HEK293 (cell line): ENCODE measurements around the gene CFAP53.

Experiments used
- CTCF ChIA-PET: fragments of 350-600 bp; formaldehyde crosslinking; extraction: SDS; loops from one replicate; lab custom pipeline; 2021; ENCODE audit warnings: antibody characterized with exemption; lab: Yijun Ruan, JAX
- POLR2A ChIA-PET: fragments of 300-600 bp; formaldehyde crosslinking; extraction: SDS; loops from one replicate; lab custom pipeline; 2020; ENCODE audit warnings: antibody characterized with exemption, inconsistent platforms; lab: Yijun Ruan, JAX
- H3K27ac ChIP-seq: fragments of 200-500 bp; sonication (Bioruptor generic); 2 replicates; pipeline ENCODE4 v1.5.1; 2014; ENCODE audit warnings: low read depth, low read length, control low read depth, inconsistent platforms; ENCODE audit errors: extremely low read depth
- H3K36me3 ChIP-seq, 2 experiments: fragments of 200-500 bp in 1 of 2; sonication (Bioruptor generic) in 1 of 2; 1 replicate in 1 of 2; 2 replicates in 1 of 2; pipeline ENCODE4 v1.5.1; 2014 to 2017; ENCODE audit warnings: inconsistent platforms in 2 of 2, low read length in 2 of 2; ENCODE audit not compliant: control insufficient read depth in 2 of 2, insufficient read depth in 1 of 2
- H3K4me1 ChIP-seq: fragments of 200-500 bp; sonication (Bioruptor generic); 2 replicates; pipeline ENCODE4 v1.5.1; 2014; ENCODE audit warnings: mild to moderate bottlenecking, low read length, inconsistent platforms; ENCODE audit not compliant: control insufficient read depth, insufficient read depth
- H3K4me3 ChIP-seq: 2 replicates; pipeline ENCODE4 v1.5.1; 2011; ENCODE audit warnings: low read depth, mild to moderate bottlenecking, control low read depth, low read length, moderate library complexity
- H3K9me3 ChIP-seq: fragments of 200-500 bp; sonication (Bioruptor generic); 2 replicates; pipeline ENCODE4 v1.5.1; 2014; ENCODE audit warnings: low read depth, low read length, inconsistent platforms; ENCODE audit not compliant: control insufficient read depth, insufficient read depth
- BCL11B ChIP-seq: fragments of 450-650 bp; formaldehyde crosslinking; IDR thresholded peaks from 2 replicates; pipeline ENCODE4 v1.5.1; 2016; ENCODE audit warnings: low read depth, missing biosample characterization, missing genetic modification characterization
- EGR2 ChIP-seq: fragments of 450-650 bp; formaldehyde crosslinking; IDR thresholded peaks from 2 replicates; pipeline ENCODE4 v1.5.1; 2016; ENCODE audit warnings: low read depth, missing biosample characterization, missing genetic modification characterization
- SALL2 ChIP-seq: fragments of 450-650 bp; formaldehyde crosslinking; IDR thresholded peaks from 2 replicates; pipeline ENCODE4 v1.5.0; 2017; ENCODE audit warnings: missing biosample characterization, mild to moderate bottlenecking, missing genetic modification characterization, borderline replicate concordance
- ZFP3 ChIP-seq: fragments of 450-650 bp; formaldehyde crosslinking; IDR thresholded peaks from 2 replicates; pipeline ENCODE4 v1.5.1; 2016; ENCODE audit warnings: low read depth, missing biosample characterization, missing genetic modification characterization
- ZIC2 ChIP-seq: fragments of 450-650 bp; formaldehyde crosslinking; IDR thresholded peaks from 2 replicates; pipeline ENCODE4 v1.5.1; 2016; ENCODE audit warnings: missing biosample characterization, missing genetic modification characterization
- ZNF121 ChIP-seq: fragments of 450-650 bp; formaldehyde crosslinking; IDR thresholded peaks from 2 replicates; pipeline ENCODE4 v1.5.1; 2016; ENCODE audit warnings: missing biosample characterization, missing genetic modification characterization
- ZNF416 ChIP-seq: fragments of 450-650 bp; formaldehyde crosslinking; IDR thresholded peaks from 2 replicates; pipeline ENCODE4 v1.5.1; 2016; ENCODE audit warnings: missing biosample characterization, missing genetic modification characterization
- ZNF433 ChIP-seq: fragments of 450-650 bp; formaldehyde crosslinking; IDR thresholded peaks from 2 replicates; pipeline ENCODE4 v1.5.1; 2016; ENCODE audit warnings: missing biosample characterization, missing genetic modification characterization, low read depth
- ZNF585B ChIP-seq: fragments of 450-650 bp; formaldehyde crosslinking; IDR thresholded peaks from 2 replicates; pipeline ENCODE4 v1.5.1; 2016; ENCODE audit warnings: missing biosample characterization, missing genetic modification characterization
- ZNF623 ChIP-seq: fragments of 450-650 bp; formaldehyde crosslinking; IDR thresholded peaks from 2 replicates; pipeline ENCODE4 v1.5.1; 2016; ENCODE audit warnings: missing biosample characterization, missing genetic modification characterization
- ZNF747 ChIP-seq: fragments of 450-650 bp; formaldehyde crosslinking; IDR thresholded peaks from 2 replicates; pipeline ENCODE4 v1.5.1; 2016; ENCODE audit warnings: missing biosample characterization, missing genetic modification characterization
- ZSCAN16 ChIP-seq: fragments of 450-650 bp; formaldehyde crosslinking; IDR thresholded peaks from 2 replicates; pipeline ENCODE4 v1.5.1; 2016; ENCODE audit warnings: missing biosample characterization, missing genetic modification characterization
- TF ChIP-seq, protein P1 (sequence below): fragments of 450-650 bp; formaldehyde crosslinking; IDR thresholded peaks from 2 replicates; pipeline ENCODE4 v1.5.1; 2017; ENCODE audit warnings: missing biosample characterization, missing genetic modification characterization
- TF ChIP-seq, protein P2 (sequence below): fragments of 450-650 bp; formaldehyde crosslinking; IDR thresholded peaks from 2 replicates; pipeline ENCODE4 v1.5.1; 2016; ENCODE audit warnings: missing biosample characterization, missing genetic modification characterization
- TF ChIP-seq, protein P3 (sequence below): fragments of 450-650 bp; formaldehyde crosslinking; IDR thresholded peaks from 2 replicates; pipeline ENCODE4 v1.5.1; 2016; ENCODE audit warnings: missing biosample characterization, missing genetic modification characterization

CFAP53 gene

DNA sequence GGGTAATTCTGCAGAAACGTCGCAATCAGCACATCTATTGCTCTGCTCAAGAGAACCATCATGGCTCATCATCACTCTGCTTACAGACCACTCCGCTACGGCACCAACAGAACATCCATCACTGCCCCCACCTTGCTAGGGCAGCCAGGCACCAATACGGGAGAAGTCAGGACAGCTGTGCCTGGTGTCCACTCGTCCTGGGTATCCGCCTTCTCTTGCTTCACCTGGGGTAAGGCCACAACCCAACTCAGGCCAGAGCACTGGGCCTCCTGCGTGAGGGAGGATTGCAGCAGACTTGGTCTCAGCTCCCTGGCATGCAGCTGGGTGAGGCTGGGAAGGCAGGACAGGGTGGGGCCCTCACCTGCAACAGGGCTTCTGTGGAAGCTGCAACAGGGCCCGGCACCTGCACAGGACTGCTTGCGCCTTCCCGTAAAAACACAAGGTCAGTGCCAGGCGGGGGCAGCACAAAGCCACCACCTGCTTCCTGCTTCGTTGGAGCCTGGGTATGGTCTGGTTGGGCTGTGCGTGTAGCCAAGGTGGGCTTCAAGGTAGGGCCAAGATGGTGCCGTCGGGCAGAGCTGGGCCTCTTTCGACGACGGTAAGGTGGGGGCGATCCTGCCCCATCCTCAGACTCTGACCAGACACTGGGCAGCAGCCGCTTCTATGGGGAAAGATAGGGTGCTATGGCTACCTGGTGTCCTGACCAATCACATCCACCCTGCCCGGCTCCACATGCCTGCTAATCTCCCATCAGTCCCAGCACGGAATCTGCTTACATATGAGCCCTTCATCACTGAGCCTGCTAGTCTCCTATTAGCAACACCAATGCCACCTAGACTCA, 7.1 kb upstream of the CFAP53 start:
- Histone ChIP-seq H3K4me1 (no peaks in the 10 kb centered on the region), H3K27ac (no peak overlapping the region), H3K36me3 (peaks cover 39 to 91% of the 10 kb centered on the region in 2 experiments), H3K4me3 (no peak overlapping the region), H3K9me3 (no peaks in the 10 kb centered on the region)
- POLR2A ChIA-PET, result interaction anchor here (0.6 to 1.1 kb wide), 2 partner anchors 103 to 613 kb away, joined by 4 to 5 read pairs; no protein-coding TSS in a partner anchor
- CTCF ChIA-PET, result no interaction called here
- TF ChIP-seq, protein P1, sequence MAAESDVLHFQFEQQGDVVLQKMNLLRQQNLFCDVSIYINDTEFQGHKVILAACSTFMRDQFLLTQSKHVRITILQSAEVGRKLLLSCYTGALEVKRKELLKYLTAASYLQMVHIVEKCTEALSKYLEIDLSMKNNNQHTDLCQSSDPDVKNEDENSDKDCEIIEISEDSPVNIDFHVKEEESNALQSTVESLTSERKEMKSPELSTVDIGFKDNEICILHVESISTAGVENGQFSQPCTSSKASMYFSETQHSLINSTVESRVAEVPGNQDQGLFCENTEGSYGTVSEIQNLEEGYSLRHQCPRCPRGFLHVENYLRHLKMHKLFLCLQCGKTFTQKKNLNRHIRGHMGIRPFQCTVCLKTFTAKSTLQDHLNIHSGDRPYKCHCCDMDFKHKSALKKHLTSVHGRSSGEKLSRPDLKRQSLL (tag by site-specific recombination), result no peak
- TF ChIP-seq ZFP3 (tag by site-specific recombination) (no peak), ZNF747 (tag by site-specific recombination) (no peak), BCL11B (tag by site-specific recombination) (no peak), ZSCAN16 (tag by site-specific recombination) (no peak), ZNF433 (no peak), SALL2 (tag by site-specific recombination) (no peak), ZNF585B (tag by site-specific recombination) (no peak), ZIC2 (tag by site-specific recombination) (no peak)
- TF ChIP-seq, protein P2, sequence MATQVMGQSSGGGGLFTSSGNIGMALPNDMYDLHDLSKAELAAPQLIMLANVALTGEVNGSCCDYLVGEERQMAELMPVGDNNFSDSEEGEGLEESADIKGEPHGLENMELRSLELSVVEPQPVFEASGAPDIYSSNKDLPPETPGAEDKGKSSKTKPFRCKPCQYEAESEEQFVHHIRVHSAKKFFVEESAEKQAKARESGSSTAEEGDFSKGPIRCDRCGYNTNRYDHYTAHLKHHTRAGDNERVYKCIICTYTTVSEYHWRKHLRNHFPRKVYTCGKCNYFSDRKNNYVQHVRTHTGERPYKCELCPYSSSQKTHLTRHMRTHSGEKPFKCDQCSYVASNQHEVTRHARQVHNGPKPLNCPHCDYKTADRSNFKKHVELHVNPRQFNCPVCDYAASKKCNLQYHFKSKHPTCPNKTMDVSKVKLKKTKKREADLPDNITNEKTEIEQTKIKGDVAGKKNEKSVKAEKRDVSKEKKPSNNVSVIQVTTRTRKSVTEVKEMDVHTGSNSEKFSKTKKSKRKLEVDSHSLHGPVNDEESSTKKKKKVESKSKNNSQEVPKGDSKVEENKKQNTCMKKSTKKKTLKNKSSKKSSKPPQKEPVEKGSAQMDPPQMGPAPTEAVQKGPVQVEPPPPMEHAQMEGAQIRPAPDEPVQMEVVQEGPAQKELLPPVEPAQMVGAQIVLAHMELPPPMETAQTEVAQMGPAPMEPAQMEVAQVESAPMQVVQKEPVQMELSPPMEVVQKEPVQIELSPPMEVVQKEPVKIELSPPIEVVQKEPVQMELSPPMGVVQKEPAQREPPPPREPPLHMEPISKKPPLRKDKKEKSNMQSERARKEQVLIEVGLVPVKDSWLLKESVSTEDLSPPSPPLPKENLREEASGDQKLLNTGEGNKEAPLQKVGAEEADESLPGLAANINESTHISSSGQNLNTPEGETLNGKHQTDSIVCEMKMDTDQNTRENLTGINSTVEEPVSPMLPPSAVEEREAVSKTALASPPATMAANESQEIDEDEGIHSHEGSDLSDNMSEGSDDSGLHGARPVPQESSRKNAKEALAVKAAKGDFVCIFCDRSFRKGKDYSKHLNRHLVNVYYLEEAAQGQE (tag by site-specific recombination), result no peak

DNA sequence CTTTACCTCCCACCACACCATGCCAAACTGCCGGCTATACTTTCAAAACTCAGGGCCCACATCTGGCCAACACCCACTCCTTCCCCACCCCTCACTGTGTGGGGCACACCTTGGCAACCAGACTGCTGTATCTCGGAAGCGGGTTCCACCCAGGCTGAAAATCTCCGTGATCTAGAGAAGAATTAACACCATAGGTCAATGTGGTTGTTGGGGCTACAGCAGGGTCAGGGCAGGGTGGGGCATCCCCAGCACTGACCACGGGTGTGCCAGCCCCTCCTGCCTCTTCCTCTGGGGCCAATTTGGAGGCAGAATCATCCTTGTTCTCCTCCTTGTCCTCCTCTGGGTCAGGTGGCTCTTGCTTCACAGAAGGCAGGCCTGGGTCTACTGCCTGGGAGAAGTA, 6.3 kb upstream of the CFAP53 start:
- no peaks in the 10 kb centered on the region for H3K9me3 ChIP-seq
- POLR2A ChIA-PET, result interaction anchor here (1.1 to 4.1 kb wide), 2 partner anchors 9 to 104 kb away, joined by 4 to 31 read pairs; partner anchors contain the start of gene MBD1
- no peaks in the 10 kb centered on the region for H3K4me1 ChIP-seq
- H3K4me3 ChIP-seq, result no peak overlapping the region
- no peak for TF ChIP-seq ZNF121 (tag by site-specific recombination)
- TF ChIP-seq ZNF416 (tag by site-specific recombination), result no peak
- no peak for TF ChIP-seq ZNF623
- TF ChIP-seq, protein P3, sequence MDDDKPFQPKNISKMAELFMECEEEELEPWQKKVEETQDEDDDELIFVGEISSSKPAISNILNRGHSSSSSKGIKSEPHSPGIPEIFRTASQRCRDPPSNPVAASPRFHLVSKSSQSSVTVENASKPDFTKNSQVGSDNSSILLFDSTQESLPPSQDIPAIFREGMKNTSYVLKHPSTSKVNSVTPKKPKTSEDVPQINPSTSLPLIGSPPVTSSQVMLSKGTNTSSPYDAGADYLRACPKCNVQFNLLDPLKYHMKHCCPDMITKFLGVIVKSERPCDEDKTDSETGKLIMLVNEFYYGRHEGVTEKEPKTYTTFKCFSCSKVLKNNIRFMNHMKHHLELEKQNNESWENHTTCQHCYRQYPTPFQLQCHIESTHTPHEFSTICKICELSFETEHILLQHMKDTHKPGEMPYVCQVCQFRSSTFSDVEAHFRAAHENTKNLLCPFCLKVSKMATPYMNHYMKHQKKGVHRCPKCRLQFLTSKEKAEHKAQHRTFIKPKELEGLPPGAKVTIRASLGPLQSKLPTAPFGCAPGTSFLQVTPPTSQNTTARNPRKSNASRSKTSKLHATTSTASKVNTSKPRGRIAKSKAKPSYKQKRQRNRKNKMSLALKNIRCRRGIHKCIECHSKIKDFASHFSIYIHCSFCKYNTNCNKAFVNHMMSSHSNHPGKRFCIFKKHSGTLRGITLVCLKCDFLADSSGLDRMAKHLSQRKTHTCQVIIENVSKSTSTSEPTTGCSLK (tag by site-specific recombination), result no peak
- peak; percentile 44; the same call in 1 of the 2 replicates for TF ChIP-seq EGR2 (tag by site-specific recombination)
- H3K27ac ChIP-seq, result no peak overlapping the region
- peaks cover 34 to 86% of the 10 kb centered on the region in 2 experiments for H3K36me3 ChIP-seq
- CTCF ChIA-PET, result no interaction called here
